Cerebellar cortex (tissue), 1 donor: ENCODE results near the gene HOXA5.

Experiments used
- DNase-seq: peaks from one replicate; pipeline ENCODE4 v3.0.0-alpha.2; 2015; ENCODE audit warnings: low spot score

Gene HOXA5

DNA sequence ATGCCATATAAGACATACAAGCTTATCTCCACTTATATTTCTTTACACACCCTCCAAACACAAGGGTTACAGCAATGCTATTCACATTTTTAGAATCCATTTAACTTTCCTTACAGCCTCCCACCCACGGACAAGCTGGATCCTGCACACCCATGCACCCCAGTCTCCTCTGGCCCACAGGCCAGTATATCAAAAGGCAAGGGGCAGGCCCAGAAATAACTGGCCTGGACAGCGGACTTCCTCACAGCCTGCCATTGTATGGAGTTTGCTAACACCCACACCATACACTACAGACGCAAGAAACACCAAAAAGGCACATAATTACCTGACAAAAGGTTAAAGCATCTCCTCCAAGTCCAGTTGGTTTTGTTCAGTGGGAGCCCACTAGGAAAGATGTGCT, 24.9 kb downstream of the HOXA5 start:
- no peak for DNase-seq

DNA sequence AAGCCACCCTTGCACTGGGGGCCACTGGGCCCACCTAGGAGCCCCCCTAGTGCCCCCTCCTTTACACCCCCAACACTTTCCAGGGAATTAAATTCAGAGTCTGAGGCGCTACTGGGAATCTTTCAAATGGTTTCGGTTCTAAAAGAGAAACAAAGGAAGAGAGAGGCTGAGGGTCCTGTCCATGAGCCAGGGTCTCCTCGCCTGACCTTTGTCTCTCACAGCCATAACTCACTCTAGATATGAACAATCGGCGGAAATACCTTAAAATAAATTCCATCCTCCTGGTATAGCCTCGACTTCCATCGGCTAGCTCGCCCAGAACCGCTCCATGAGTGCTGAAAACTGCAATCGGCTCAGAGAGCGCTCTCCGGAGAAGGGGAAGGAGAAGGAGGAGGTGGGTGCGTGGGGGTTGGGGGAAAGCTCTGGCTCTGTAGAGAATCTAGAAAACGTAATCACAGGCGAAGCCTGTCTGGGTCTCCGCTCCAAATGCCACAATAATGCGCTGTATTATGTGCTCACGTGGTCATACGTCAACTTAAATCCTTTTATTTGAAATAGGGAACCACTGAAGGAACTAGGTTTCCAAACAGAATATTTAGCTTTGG, 25.5 kb downstream of the HOXA5 start:
- DNase-seq, result no peak

DNA sequence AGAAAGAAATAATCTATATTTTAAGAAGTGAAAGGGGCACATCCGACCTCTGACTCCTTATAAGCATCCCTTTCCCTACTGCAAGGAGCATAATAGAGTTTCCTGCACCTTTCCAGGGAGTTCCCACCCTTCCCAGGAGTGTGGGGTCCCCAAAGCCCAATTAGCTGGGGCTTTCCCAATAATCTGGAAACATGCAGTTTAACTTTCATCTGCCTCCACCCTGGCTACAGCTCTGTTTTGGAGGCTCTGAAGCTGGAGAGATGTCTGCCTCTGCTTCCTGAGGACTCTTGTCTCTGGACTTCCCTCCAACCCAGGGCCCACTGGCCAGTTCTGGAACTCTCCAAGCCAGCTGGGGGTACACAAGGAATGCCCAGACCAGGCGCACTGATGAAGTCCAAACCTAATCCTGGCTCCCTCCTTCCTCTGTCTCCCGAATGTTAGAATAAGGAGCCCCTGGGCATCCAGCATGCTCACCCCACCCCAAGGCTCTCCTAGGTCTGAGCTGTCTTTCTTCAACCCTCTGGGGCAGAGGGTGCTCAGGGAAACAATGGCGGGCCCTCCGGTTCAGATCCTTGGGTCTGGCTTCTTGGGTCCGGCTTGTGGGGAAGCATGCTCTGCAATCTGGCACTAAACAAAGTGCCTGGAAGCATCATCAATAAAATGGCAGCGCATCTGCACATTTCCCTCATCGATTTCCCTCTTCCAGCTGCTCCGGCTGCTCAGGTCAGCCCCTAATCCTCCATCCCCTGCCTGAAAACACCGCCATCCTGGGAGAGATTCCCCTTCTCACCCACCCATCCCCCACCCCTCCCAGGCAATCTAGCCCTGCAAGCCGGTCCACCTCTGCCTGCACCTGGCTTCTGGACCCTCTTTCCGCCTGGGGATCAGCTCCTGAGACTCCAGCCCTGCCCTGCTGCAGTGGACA, 26.3 kb downstream of the HOXA5 start:
- no peak for DNase-seq

DNA sequence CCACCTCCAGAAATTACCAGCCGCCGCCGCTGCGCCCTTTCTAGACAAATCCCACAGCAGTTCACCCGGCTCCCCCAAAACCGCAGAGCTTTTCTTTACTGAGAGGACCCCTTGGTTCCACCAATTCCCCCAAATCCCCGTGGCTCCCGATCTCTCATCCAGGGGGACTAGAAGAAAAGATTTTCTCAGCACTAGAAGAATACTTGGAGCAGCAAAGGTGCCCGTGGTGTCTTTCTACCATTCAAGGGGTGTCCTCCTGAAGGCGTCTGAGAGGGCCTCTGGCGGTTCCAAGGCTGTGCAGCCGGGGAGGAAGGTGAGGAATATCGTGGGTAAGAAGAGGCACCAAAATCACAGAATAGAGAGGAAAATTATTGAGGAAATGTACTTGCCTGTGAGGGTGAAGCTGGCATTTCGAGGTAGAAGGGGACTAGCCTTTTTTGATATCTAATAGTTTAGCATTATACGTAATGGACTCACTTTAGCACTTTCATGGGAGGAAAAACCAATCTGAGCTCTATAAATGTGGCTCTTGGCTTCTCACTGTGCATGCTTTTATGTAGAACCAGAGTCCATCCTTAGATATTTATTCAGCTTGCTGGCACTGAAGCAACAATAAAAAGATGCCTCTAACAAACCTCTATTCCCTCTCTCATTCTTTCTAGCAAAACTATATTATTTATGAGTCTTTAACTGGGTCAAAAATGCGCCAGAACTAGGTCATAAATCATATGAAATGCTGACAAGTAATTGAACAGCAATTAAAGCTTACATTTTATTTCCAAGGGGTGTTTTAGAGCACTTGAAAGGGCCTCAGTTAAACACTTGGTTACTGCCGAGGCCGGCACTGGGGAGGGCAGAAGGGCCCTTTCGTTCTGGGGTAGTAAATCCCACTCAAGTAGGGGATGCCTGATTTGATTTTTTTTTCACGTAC, 27.2 kb downstream of the HOXA5 start:
- no peak for DNase-seq

DNA sequence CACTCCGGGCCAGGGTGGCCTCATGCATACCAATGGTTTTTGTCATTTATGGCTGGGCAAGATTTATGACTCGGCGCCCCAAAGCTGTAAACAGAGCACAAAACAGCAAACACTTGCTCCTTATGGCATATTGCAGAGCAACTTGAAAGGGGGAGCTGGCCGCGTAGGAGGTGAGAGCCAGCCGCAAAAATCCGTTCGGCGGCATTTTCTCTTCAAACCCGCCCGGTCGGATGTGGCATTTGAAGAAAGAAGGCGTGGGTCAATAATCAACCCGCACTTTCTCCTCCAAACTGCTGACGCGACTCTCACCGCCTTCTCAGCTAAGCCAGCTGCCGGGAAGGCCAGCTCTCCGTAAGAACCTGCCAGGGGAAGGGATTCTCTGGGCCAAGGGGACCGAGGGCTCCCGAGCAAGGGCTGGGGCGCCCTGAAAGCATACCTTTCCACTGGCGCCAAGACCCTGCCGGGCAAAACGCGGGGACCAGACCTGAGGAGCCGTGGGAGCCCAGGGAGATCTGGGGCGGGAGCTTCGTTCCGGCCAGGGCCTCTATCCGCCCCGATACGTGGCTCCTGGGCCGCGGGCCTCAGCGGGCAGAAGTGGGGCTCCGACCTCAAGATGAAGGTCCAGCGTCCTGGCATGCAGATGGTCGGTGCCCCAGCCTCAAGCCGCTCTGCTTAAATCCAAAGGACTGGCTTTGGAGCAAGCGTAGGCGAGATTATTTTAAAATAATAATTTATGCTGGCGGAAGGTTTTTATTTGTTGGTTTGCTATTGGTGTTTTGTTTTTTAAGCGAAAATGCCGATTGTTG, 28.1 kb downstream of the HOXA5 start:
- no peak for DNase-seq

DNA sequence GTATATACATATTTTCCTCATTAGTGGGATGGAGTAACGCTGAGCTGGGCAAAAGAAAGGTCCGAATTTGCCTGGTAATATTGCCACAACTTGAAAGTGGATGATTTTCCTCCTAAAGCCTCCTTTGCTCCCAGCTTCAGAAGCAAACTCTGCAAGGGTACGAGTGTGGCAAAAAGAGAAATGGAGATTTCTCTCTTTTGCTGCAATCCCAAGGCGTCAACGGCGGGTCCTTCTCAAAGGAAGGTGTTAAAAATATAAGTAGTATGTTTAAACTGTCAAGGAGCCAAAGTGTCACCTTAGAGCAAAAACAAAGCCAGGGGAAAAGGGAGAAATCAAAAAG, 28.6 kb downstream of the HOXA5 start:
- DNase-seq, result no peak

DNA sequence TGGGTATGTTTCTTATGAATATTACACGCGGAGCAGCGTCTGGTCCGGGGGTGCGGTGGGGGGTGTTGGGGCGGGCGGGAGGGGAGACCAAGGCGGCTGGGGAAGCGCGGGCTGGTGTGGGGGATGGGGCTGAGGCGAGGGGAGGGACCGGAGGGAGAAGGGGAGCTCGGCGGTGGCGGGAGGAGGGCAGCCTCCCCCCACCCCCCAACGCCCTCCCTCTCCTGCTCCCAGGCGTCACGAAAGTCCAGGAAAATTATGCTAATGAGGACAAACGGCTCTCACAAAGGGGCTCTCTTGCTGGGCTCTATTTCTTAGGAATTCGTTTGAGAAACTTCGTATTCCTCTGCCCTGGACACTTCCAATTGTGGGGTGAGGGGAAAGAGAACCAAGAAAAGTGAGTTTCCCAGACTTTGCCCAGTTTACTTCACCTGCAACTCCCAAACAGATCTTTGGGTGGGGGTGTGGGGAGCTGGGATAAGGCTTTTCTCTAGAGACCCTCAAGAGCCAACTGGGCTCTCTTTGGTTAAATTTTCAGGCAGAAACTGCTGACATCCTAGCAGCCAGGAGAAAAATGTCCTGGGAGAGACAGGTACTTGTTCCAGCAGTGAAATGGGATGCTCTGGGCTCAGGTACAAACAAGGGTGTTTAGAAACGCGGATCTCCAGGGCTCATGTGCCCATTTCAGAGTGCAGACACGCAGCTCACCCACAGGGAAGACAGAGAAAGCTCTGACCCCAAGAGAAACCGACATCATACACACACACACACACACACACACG, 29.3 kb downstream of the HOXA5 start:
- DNase-seq, result peak; percentile 59

DNA sequence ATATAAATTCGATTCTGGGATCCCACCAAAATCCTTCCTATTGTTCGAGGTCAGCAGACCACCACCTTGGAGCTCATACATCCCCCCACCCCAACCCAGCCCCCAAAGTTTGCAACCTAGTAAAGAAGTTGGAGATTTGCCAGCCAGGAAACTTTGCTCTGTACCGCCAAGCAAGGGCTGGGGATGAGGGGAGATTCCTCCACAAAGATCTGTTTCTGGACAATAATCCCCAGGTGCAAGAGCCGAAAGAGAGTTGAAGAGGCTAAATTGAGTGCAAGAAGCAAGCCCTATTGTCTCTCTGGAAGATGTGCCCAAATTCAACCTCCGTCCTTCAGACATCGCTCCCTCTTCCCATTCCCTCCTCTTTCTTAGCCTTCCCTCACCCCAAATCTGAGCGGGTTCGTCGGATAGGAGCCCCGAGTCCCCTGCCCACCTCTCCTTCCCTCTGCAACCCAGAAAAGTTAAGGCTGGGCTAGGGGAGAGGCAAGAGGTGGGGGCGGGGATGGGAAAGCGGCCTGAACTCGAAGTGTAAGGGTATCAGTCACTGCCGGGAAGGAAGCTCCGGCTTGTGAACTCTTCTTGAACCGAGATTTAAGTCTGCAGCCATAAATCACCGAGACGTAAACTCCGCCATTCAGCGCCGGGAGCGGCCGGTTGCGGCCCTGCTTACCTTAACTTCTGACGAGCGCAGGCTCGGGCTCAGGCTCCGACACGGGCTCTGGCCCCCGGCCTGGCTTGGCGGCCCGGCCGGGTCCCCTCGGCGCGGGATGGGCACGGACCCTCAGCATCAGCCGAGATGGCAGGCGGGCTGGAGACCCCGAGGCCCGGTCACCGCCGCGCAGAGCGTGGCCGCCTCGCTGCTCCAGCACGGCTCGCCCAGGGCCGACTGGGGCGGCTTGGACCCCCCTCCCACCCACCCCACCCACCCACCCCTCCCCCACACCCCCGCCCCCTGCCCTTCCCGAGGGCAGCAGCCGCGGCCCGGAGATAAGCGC, 30.2 kb downstream of the HOXA5 start:
- peak; percentile 57 for DNase-seq

DNA sequence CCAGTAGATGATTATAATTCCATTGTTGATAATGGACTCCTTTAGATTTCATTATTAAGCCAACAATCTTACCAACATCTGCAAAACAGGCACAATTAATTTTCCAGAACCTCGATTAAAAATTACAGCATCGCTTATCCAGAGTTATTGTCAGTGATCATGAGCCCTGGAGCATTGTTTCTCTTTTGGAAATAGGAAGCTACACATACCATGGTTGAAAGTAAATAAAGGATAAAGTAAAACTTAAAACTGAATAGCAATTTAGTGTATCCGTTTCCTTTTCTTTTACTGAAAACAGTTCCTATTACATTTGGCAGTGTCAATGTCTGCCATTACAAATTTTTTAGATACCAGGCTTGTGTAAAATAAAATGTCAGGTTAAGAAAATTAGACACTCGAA, 31.1 kb downstream of the HOXA5 start:
- no peak for DNase-seq

DNA sequence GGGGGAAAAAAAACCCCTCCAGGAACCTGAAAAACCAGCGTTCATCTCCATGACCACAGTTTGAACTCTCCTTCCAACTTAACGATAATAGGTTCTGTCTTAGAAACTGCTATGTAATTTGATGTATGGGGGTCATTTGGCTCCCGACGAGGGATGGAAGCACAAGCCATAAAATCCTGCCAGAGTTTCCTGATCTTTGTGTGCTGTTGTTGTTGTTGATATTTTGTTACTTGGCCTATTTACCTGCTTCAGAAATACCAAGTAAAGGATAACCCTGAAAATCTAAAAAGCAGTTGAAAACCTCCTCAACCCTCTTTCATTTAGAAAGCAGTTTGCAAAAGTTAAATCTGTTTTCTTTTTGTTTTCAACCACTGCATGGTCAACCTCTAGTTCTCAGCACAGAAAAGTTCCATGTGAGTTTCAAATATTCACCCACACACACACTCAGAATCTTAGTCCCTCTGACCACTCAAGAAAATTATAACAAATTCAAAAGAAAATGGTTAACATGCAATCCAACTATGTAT, 31.7 kb downstream of the HOXA5 start:
- no peak for DNase-seq

DNA sequence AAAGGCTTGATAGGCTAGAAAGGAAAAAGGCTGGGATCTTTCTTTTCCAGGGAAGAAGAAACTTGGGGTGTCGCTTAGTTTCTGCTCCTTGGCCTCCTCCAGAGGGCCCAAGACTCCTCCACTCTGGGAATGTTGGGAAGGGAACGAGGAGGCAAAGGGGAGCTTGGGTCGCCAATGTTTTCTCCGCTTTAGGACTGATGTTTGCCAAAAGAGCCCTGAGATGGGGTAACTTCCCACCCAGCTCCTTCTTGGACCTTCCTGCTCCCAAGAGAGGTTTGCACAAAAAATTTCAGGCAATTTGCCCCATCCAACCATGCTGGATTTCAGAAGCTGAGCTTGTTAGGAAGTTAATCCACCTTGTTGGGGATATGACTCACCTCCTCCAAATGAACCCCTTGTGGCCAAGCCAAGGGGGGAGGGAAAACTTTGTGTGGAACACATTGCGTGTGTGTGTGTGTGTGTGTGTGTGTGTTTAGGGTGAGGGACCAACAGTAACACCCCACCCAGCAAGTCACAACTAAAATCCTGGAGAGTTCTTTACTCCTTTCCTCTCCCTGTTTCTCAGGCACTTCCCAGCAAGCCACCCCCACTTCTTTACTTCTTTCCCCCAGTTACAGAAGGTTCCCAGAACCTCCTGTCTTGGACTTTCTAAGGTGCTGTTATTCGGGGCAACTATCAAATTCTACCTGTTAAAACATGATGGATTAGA, 32.3 kb downstream of the HOXA5 start:
- no peak for DNase-seq

DNA sequence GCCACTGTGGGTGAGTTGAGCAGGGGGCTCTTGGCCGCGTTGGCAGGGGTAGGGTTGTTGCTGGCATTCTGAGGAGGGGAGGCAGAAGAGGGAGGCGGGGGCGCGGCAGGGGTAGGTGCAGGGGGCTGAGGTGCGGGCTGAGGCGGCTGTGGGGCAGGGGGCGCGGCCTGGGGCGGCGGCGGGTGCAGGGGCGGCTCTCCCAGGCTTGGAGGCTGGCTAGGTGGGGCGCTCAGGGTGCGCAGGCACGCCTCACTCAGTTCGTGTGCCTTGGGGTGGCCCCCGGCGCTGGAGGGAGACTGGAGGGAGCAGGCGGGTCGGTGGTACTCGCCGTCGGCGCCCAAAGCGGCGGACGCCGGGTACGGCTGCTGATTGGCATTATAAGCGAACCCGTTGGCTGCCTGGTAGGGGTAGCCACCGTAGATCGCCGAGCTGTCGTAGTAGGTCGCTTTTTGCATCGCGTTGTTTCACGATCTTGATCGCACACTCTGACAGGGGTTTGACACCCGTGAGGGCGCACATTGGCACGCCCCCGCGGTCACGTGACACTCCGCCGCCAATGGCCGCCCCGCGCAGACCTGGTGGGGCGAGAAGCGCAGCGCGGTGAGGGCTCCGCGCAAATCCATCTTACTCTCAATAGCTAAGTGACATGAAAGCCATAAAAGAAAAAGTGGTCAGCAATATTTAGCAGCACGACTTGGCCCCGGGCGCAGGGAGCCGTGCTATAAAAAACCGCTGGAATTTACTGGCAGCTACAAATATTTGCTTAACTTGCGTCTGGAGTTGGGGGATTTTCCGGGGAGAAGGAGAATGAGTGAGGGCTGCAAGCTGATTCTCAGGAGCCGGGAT, 33.1 kb downstream of the HOXA5 start:
- no peak for DNase-seq

DNA sequence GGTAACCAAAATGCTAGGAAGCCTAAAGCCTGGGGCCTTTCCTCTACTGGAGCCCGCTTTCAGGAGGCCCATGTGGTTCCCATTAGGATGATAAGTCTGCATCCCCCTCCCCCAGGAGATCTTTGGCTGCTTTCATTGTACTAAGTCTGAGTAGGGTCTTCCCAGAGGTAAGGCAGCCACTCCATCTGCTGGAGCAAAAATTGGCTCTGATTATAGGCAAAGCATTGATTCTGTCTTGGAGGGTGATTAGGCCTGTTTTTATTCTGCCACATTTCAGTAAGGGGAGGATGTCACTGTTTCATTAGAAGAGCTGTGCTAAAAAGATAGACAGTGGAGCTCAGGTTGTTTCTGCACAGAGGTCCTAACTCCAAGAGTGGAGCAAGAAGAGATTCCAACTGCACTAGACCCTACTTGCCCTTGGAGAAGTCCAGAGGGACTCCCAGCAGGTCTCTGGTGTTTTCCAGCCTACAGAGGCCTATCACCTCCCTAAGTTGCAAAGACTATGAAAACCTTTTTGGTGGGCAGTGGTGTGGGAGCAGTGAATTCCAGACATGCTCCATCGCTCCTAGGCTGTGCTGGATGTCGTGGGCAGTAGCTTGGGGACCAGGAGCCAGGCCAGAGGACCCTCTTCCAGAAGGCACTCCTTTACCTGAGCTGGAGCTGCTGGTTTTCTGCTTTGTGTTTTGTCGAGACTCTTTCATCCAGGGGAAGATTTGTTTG, 33.9 kb downstream of the HOXA5 start:
- DNase-seq, result no peak

DNA sequence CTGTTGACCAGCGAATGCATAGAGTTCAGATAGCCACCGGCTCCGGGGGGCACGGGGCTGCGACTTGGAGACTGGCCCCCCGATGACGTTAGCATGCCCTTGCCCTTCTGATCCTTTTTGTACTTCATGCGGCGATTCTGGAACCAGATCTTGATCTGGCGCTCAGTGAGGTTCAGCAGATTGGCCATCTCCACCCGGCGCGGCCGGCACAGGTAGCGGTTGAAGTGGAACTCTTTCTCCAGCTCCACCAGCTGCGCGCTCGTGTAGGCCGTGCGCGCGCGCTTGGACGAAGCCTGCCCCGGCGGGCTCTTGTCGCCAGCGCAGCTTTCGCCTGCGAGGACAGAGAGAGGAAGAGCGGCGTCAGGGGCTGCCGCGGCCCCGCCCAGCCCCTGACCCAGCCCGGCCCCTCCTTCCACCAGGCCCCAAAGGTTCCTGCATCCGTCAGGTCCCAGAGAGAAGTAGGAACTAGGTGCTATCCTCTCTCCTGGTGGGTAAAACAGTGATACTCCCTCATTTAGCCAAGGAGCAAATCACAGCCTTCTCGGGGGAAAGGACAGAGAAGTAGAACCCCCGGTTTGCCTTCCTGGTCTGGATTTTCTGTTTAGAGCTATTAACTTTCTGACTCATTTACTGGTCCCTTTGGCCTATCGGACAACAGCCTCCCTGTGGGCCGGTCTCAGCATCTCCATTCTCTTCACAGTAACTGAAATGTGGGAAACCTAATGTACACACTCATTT, 34.9 kb downstream of the HOXA5 start:
- no peak for DNase-seq

DNA sequence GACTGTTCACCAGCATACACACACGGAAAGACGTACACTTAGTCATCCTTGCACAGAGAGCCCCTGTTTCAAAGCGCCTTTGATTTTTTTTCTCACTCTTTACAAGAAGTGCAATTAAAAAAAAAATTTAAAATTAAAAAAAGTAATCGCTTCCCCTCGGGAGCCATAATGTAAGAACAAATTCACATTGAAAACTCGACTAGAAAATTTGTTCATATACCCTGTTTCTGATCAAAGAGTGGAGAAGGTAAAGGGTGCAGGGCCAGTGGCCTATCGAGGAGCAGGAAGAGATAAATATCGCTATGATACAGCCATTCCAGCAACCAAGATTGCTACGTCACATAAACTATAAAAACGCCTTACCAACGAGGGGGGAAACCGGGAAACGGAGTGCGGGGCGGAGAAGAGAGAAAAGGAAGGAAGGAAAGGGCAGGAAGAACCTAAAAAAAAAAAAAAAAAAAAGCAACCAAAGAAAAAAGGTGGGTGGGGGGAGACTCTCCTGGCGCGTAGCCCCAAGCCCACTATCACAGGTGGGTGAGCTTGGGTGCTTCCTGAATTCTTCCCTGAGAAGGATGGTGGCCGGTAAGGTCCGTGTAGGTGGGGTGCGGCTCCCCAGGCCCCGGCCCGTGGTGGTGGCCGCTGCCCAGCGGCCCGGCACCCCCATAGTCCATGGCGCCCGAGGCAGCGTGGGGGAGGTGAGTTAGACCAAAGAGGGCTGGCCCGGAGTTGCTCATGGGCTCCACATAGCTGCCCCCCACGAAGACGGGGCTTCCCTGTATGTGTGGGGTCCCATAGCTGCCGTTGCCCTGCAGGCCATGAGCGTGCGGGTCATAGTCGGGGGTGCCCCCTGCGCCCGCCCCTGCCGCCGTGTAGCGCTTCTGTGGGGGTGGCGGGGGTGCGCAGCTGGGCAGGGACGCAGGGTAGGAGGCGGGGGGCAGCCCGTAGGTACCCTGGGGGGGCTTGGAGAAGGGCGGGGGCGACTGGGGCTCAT, 35.8 kb downstream of the HOXA5 start:
- no peak for DNase-seq
